ENCODE measurements around the gene MEF2A.

GRCh38 chr15:99616773-99617342, 51.1 kb downstream of the MEF2A start:
- no peak for TF ChIP-seq POLR2A (IDR thresholded peaks at IDR 0.05; ENCODE audit: low read length)
- TF ChIP-seq GATA1 (IDR thresholded peaks at IDR 0.05; ENCODE audit: low read depth, low read length): no peak

Measured in erythroblast (primary cell).